K562 (cell line): ENCODE measurements around the gene AKT1. TPM values are rescaled to one million over a fixed set of nuclear protein-coding genes. Genes with fewer than 3 reads are reported as not detected.
A peak's percentile ranks its signal among the peaks of the same experiment; 100 is the strongest.

Experiments
- ARNT ChIP-seq, 2 experiments: fragments of 450-650 bp; IDR thresholded peaks; 2 replicates each; pipeline ENCODE4 v1.6.1; 2016; ENCODE audit warnings: mild to moderate bottlenecking in 1 of 2
- ATF7 ChIP-seq: fragments of 450-650 bp; IDR thresholded peaks from 2 replicates; pipeline ENCODE4 v1.7.1; 2014; ENCODE audit warnings: mild to moderate bottlenecking, moderate library complexity
- CAMTA2 ChIP-seq: fragments of 250-450 bp; sonication (Bioruptor Pico); conservative IDR thresholded peaks from 2 replicates; pipeline ENCODE4 v1.5.1; 2022
- CREB1 ChIP-seq, 2 experiments: sonication (generic) in 1 of 2; formaldehyde crosslinking in 1 of 2; IDR thresholded peaks; 2 replicates each; pipeline versions ENCODE4 v1.6.1 to v1.8.0; 2012 to 2022; ENCODE audit warnings: inconsistent platforms in 1 of 2, mild to moderate bottlenecking in 1 of 2, missing genetic modification reagents in 1 of 2, moderate library complexity in 1 of 2
- CXXC5 ChIP-seq: fragments of 250-450 bp; sonication (Bioruptor Pico); IDR thresholded peaks from 2 replicates; pipeline ENCODE4 v1.8.0; 2022; ENCODE audit warnings: inconsistent platforms, mild to moderate bottlenecking, moderate library complexity
- GABPA ChIP-seq: fragments of 200-800 bp; sonication (Bioruptor generic); conservative IDR thresholded peaks from 2 replicates; pipeline ENCODE4 v1.6.1; 2016; ENCODE audit warnings: low read depth, missing genetic modification characterization, missing compliant biosample characterization
- MCM3 ChIP-seq: fragments of 450-650 bp; IDR thresholded peaks from 2 replicates; pipeline ENCODE4 v1.6.1; 2016
- MECOM ChIP-seq: fragments of 250-450 bp; sonication (Bioruptor Pico); IDR thresholded peaks from 2 replicates; pipeline ENCODE4 v1.8.0; 2022; ENCODE audit warnings: inconsistent platforms
- MTA3 ChIP-seq: fragments of 450-650 bp; formaldehyde crosslinking; IDR thresholded peaks from 2 replicates; pipeline ENCODE4 v1.6.1; 2017; ENCODE audit warnings: mild to moderate bottlenecking, borderline replicate concordance
- NCOR1 ChIP-seq: fragments of 450-650 bp; IDR thresholded peaks from 2 replicates; pipeline ENCODE4 v1.6.1; 2016; ENCODE audit warnings: mild to moderate bottlenecking, moderate library complexity
- NRF1 ChIP-seq, 2 experiments: fragments of 450-650 bp; IDR thresholded peaks in 1 of 2; conservative IDR thresholded peaks in 1 of 2; 2 replicates each; pipeline ENCODE4 v1.6.1; 2014; ENCODE audit warnings: mild to moderate bottlenecking in 2 of 2
- POLR2A ChIP-seq: fragments of 450-650 bp; conservative IDR thresholded peaks from 2 replicates; pipeline ENCODE4 v1.6.1; 2016
- PPARD ChIP-seq: fragments of 250-450 bp; sonication (Bioruptor Pico); IDR thresholded peaks from 2 replicates; pipeline ENCODE4 v1.8.0; 2022; ENCODE audit warnings: inconsistent platforms, mild to moderate bottlenecking, moderate library complexity
- RBM25 ChIP-seq: fragments of 200-400 bp; formaldehyde crosslinking; IDR thresholded peaks from 2 replicates; pipeline ENCODE4 v1.6.1; 2018; ENCODE audit warnings: low read length, low read depth, moderate library complexity; ENCODE audit not compliant: severe bottlenecking
- SIRT6 ChIP-seq: IDR thresholded peaks from one replicate; pipeline ENCODE4 v1.6.1; 2012; ENCODE audit warnings: low read depth, mild to moderate bottlenecking, control low read depth, inconsistent platforms, low read length, moderate library complexity
- SP2 ChIP-seq: IDR thresholded peaks from 2 replicates; pipeline ENCODE4 v1.6.1; 2011; ENCODE audit warnings: mild to moderate bottlenecking, low read depth, low read length, moderate library complexity; ENCODE audit not compliant: poor library complexity, severe bottlenecking; ENCODE audit errors: extremely low read depth
- SRSF9 ChIP-seq: fragments of 200-400 bp; formaldehyde crosslinking; IDR thresholded peaks from 2 replicates; pipeline ENCODE4 v1.6.1; 2017; ENCODE audit warnings: low read depth, low read length, borderline replicate concordance
- ZNF263 ChIP-seq: sonication (generic); formaldehyde crosslinking; IDR thresholded peaks from 2 replicates; pipeline ENCODE4 v1.8.0; 2022; ENCODE audit warnings: mild to moderate bottlenecking, missing genetic modification reagents, borderline replicate concordance
- ZZZ3 ChIP-seq: fragments of 450-650 bp; IDR thresholded peaks from 2 replicates; pipeline ENCODE4 v1.6.1; 2016; ENCODE audit warnings: antibody characterized with exemption, mild to moderate bottlenecking, moderate library complexity
- polyA plus RNA-seq, 8 experiments: library from polyadenylated mRNA; depleted of rRNA in 4 of 8; stranded (reverse) in 5 of 8; unstranded in 3 of 8; fragments of >200 nt; fragmentation: Nextera tagmentation in 2 of 8; fragmentation: Illumina TruSeq in 1 of 8; extraction: Ambion mirVana in 2 of 8; extraction: Trizol in 1 of 8; gene quantifications; 2 replicates each; pipeline versions ENCODE4 v1.2.1 to v1.2.3, GENCODE V29; 2011 to 2014; ENCODE audit warnings: inconsistent platforms in 1 of 8, missing spikeins in 1 of 8
- total RNA-seq, 7 experiments: library from RNA; depleted of rRNA in 6 of 7; stranded (reverse); fragments of >200 nt in 6 of 7; fragmentation: Illumina TruSeq in 2 of 7; extraction: Trizol in 2 of 7; gene quantifications; 2 replicates each; pipeline versions ENCODE4 v1.2.1 to v1.2.3, GENCODE V29; 2011 to 2021; ENCODE audit warnings: low replicate concordance in 1 of 7
- TF ChIP-seq, protein P1 (sequence below): IDR thresholded peaks from 3 replicates; pipeline ENCODE4 v1.6.1; 2011; ENCODE audit warnings: borderline replicate concordance, mild to moderate bottlenecking, moderate library complexity; ENCODE audit not compliant: insufficient read length; ENCODE audit errors: extremely low read depth
- TF ChIP-seq, protein P2 (sequence below): fragments of 250-450 bp; sonication (Bioruptor Pico); IDR thresholded peaks from 2 replicates; pipeline ENCODE4 v1.4.0; 2020; ENCODE audit warnings: mild to moderate bottlenecking, moderate library complexity

AKT1 gene
- total and polyA plus RNA-seq, 9 of the 15 experiments (the other 6 are each of a cell fraction or from before 2014, with no cell fraction given): 0.49 to 132 (median 75.1) TPM

DNA sequence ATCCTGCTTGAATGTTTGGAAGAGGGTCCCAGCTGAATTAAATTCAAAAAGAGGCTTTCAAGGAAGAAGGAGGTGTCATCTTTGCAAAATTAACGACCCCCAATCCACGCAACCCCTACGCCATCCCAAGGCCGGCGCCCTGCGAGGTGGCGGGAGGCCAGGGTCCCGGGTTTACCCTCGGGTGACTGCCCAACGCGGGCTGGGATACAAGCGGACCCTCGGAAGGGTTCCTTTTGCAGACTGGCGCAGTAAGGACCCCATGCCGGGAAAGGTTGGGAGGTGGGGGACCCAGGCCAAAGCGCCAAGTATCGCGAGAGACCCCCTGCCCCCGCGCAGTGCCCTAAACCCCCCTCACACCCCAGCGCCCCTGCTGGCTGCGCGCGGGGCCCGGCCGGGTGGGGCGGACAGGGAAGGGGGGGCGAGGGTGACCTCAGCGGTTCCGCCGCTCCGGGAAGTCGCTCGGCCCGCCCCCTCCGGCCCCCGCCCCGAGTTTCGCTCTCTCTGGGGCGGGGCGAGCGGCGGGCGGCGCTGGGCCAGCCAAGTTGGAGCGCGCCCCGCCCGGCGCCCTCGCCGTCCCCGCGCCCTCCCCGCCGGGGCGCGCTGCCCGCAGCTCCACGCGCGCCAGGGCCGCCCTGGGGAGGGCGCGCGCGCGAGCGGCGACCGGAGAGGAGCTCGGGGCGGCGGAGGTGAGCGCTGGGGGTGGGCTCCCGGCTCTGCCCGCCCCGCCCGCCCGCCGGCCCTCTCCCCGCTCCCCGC, 4.6 kb upstream of the AKT1 start (continued):
- TF ChIP-seq MTA3 (no peak), SP2 (no peak), CAMTA2 (CRISPR knock-in tag) (no peak), GABPA (tag) (peak; percentile 40; the same call in 1 of the 2 replicates), CXXC5 (CRISPR knock-in tag) (peak; percentile 22; the same call in 1 of the 2 replicates), PPARD (no peak), ARNT (IDR thresholded peaks at IDR 0.05) (no peak), SIRT6 (no peak), ATF7 (peak; percentile 75), CREB1 (IDR thresholded peaks at IDR 0.05) (peak; percentile 33; the same call in 1 of the 2 replicates), CREB1 (CRISPR knock-in tag; IDR thresholded peaks at IDR 0.05) (no peak), MECOM (CRISPR knock-in tag) (no peak), SRSF9 (no peak), NCOR1 (no peak), POLR2A (0 out of 2 replicates have a peak, but pooled peaks have one; percentile 30), ZZZ3 (no peak), RBM25 (peak; percentile 49), MCM3 (no peak), ZNF263 (CRISPR knock-in tag) (0 out of 2 replicates have a peak, but pooled peaks have one; percentile 41), NRF1 (conservative IDR thresholded peaks at IDR 0.05 in 1 of 2, IDR thresholded peaks at IDR 0.05 in 1 of 2) (peak; percentile 26 to 44; a peak in 1 of 4 replicates)
- TF ChIP-seq, protein P1, sequence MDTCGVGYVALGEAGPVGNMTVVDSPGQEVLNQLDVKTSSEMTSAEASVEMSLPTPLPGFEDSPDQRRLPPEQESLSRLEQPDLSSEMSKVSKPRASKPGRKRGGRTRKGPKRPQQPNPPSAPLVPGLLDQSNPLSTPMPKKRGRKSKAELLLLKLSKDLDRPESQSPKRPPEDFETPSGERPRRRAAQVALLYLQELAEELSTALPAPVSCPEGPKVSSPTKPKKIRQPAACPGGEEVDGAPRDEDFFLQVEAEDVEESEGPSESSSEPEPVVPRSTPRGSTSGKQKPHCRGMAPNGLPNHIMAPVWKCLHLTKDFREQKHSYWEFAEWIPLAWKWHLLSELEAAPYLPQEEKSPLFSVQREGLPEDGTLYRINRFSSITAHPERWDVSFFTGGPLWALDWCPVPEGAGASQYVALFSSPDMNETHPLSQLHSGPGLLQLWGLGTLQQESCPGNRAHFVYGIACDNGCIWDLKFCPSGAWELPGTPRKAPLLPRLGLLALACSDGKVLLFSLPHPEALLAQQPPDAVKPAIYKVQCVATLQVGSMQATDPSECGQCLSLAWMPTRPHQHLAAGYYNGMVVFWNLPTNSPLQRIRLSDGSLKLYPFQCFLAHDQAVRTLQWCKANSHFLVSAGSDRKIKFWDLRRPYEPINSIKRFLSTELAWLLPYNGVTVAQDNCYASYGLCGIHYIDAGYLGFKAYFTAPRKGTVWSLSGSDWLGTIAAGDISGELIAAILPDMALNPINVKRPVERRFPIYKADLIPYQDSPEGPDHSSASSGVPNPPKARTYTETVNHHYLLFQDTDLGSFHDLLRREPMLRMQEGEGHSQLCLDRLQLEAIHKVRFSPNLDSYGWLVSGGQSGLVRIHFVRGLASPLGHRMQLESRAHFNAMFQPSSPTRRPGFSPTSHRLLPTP: no peak
- TF ChIP-seq, protein P2, sequence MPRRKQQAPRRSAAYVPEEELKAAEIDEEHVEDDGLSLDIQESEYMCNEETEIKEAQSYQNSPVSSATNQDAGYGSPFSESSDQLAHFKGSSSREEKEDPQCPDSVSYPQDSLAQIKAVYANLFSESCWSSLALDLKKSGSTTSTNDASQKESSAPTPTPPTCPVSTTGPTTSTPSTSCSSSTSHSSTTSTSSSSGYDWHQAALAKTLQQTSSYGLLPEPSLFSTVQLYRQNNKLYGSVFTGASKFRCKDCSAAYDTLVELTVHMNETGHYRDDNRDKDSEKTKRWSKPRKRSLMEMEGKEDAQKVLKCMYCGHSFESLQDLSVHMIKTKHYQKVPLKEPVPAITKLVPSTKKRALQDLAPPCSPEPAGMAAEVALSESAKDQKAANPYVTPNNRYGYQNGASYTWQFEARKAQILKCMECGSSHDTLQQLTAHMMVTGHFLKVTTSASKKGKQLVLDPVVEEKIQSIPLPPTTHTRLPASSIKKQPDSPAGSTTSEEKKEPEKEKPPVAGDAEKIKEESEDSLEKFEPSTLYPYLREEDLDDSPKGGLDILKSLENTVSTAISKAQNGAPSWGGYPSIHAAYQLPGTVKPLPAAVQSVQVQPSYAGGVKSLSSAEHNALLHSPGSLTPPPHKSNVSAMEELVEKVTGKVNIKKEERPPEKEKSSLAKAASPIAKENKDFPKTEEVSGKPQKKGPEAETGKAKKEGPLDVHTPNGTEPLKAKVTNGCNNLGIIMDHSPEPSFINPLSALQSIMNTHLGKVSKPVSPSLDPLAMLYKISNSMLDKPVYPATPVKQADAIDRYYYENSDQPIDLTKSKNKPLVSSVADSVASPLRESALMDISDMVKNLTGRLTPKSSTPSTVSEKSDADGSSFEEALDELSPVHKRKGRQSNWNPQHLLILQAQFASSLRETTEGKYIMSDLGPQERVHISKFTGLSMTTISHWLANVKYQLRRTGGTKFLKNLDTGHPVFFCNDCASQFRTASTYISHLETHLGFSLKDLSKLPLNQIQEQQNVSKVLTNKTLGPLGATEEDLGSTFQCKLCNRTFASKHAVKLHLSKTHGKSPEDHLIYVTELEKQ (CRISPR knock-in tag): no peak
